Measurements from ENCODE around the gene SMIM7. TPM values are rescaled to one million over a fixed set of nuclear protein-coding genes. Genes with fewer than 3 reads are reported as not detected.

Gene SMIM7
- total and polyA plus RNA-seq, 8 donors: 35.9 to 224 (median 89.6) TPM

DNA sequence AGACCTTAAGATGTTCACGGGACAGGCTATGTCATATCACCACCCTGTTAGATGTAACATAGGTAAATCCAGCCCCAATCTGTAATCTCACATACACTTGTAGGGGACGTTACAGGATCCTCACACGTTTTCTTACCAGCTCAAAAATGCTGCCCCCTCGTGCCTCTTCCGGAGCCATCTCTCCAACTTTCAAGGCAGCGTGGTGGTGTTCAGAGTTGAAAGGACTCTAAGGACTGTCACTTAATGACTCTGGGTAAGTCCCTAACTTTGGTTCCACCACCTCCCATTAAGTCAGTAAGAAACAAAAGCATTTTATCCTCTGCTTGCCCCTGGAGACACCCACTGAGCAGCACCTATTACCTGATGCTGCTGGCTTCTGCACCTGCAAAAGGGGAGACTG is 36.4 kb downstream of the SMIM7 start:
- Histone ChIP-seq H3K4me3 (no peak overlapping the region), H3K36me3 (peaks cover 0 to 19% (median 14%) of the 10 kb centered on the region in 4 donors), H3K27ac (no peak overlapping the region), H3K4me1 (peaks cover 44 to 76% (median 57%) of the 10 kb centered on the region in 4 donors), H3K27me3 (no peaks in the 10 kb centered on the region), H3K9me3 (no peaks in the 10 kb centered on the region)
- WGBS, 5 donors: 75 to 83% (median 80%) methylated on average over 6 of the region's 6 CpGs
- no peak for DNase-seq
- TF ChIP-seq EP300 (IDR thresholded peaks at IDR 0.05) (no peak), POLR2AphosphoS5 (IDR thresholded peaks at IDR 0.05) (no peak), POLR2A (IDR thresholded peaks at IDR 0.05) (no peak)
- TF ChIP-seq, protein P1, sequence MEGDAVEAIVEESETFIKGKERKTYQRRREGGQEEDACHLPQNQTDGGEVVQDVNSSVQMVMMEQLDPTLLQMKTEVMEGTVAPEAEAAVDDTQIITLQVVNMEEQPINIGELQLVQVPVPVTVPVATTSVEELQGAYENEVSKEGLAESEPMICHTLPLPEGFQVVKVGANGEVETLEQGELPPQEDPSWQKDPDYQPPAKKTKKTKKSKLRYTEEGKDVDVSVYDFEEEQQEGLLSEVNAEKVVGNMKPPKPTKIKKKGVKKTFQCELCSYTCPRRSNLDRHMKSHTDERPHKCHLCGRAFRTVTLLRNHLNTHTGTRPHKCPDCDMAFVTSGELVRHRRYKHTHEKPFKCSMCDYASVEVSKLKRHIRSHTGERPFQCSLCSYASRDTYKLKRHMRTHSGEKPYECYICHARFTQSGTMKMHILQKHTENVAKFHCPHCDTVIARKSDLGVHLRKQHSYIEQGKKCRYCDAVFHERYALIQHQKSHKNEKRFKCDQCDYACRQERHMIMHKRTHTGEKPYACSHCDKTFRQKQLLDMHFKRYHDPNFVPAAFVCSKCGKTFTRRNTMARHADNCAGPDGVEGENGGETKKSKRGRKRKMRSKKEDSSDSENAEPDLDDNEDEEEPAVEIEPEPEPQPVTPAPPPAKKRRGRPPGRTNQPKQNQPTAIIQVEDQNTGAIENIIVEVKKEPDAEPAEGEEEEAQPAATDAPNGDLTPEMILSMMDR (IDR thresholded peaks at IDR 0.05): no peak
- intact Hi-C loops (cut with DNase I; ENCODE audit: low total_unique reads): no loop called here

DNA sequence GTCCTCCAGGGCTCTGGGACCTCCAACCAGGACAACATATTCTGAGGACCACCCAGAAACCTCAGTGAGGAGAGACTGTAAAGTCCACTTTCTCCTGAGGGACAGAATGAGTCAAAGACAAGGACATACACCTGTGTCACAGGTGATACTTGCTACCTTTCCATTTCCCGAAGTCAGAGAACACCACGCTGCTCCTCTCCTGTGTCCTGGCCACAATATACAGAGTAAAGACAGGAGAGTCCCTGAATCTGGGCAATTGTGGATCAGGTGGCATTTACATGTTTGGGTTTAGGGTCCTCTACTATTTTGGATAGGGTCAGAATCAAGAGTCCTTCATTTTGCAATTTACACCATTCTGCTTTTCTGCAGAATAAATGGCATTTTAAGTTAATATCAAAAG is 36.9 kb downstream of the SMIM7 start:
- H3K4me3 ChIP-seq: no peak overlapping the region
- DNase-seq: no peak
- no peak overlapping the region for H3K27ac ChIP-seq
- TF ChIP-seq POLR2AphosphoS5 (IDR thresholded peaks at IDR 0.05) (no peak), EP300 (IDR thresholded peaks at IDR 0.05) (no peak), POLR2A (IDR thresholded peaks at IDR 0.05) (no peak)
- TF ChIP-seq, protein P1 (IDR thresholded peaks at IDR 0.05): no peak
- no peaks in the 10 kb centered on the region for H3K9me3 ChIP-seq
- intact Hi-C loops (cut with DNase I; ENCODE audit: low total_unique reads): no loop called here
- peaks cover 0 to 19% (median 14%) of the 10 kb centered on the region in 4 donors for H3K36me3 ChIP-seq
- no peaks in the 10 kb centered on the region for H3K27me3 ChIP-seq
- 87 to 97% (median 90%) methylated on average over 2 of the region's 2 CpGs for WGBS, 5 donors
- H3K4me1 ChIP-seq: peaks cover 44 to 78% (median 59%) of the 10 kb centered on the region in 4 donors

DNA sequence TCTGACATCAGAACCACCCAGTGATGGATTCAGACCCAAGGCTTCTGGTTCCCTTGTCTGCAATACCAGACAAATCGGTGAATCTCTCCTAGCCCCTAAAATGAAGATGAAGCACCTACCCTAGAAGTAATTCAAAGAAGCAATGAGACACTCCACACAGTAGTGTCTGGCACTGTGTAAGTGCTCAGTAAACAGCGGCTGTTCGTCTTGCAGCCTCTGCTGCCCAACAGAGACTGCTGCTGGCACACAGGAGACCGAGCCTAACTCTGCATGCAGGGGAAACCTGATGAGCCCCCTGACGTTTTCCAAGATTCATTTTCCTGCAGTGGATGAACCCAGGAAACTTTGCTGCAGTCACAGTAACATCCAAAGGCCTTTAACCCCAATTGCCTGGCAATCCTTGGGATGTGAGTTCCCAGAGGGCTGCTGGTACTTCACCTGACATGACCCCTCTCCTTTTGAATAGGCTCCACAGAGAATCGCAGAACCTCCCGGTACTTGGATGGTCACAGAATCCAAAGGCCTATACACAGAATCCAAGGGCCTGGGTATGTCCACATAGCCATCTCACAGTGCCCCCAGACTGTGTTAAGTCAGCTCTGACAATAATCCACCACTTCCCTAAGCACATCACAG is 38.7 kb downstream of the SMIM7 start:
- H3K27ac ChIP-seq: no peak overlapping the region
- no peak overlapping the region for H3K4me3 ChIP-seq
- no peaks in the 10 kb centered on the region for H3K9me3 ChIP-seq
- H3K36me3 ChIP-seq: peaks cover 0 to 19% (median 14%) of the 10 kb centered on the region in 4 donors
- H3K4me1 ChIP-seq: peaks cover 30 to 81% (median 56%) of the 10 kb centered on the region in 4 donors
- TF ChIP-seq EP300 (IDR thresholded peaks at IDR 0.05) (no peak), POLR2AphosphoS5 (IDR thresholded peaks at IDR 0.05) (no peak), POLR2A (IDR thresholded peaks at IDR 0.05) (no peak)
- TF ChIP-seq, protein P1 (IDR thresholded peaks at IDR 0.05): no peak
- intact Hi-C loops (cut with DNase I; ENCODE audit: low total_unique reads): no loop called here
- 76 to 81% (median 77%) methylated on average over 7 of the region's 7 CpGs for WGBS, 5 donors
- DNase-seq: no peak
- H3K27me3 ChIP-seq: no peaks in the 10 kb centered on the region

DNA sequence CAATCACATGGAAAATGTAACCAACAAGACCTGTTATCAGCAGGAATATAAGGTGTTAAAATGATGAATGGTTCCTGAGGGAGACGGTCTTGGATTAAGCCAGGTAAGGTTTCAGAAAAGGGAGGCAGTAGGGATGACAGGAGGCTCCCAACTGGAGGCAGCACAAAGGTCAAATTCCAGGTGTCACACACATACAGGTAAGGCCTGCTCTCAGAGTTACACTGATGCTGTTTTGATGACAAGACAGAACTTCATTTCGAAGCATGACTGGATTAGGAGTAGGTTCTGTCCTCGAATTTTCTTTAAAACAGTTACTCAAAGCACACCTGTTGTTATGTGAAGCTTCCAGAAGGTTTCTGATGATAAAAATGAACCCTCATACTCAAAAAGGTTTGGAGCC is 39.4 kb downstream of the SMIM7 start:
- DNase-seq: no peak
- WGBS, 5 donors: 59 to 73% (median 60%) methylated on average over 3 of the region's 3 CpGs

More for the DNA sequence above, 39.4 kb downstream of the SMIM7 start:
- TF ChIP-seq POLR2AphosphoS5 (IDR thresholded peaks at IDR 0.05): no peak
- TF ChIP-seq, protein P1 (IDR thresholded peaks at IDR 0.05): no peak
- TF ChIP-seq POLR2A (IDR thresholded peaks at IDR 0.05): no peak
- TF ChIP-seq EP300 (IDR thresholded peaks at IDR 0.05): no peak
- peaks cover 23 to 81% (median 53%) of the 10 kb centered on the region in 4 donors for H3K4me1 ChIP-seq
- intact Hi-C loops (cut with DNase I; ENCODE audit: low total_unique reads): no loop called here
- H3K9me3 ChIP-seq: no peaks in the 10 kb centered on the region
- no peaks in the 10 kb centered on the region for H3K27me3 ChIP-seq
- H3K27ac ChIP-seq: no peak overlapping the region
- H3K36me3 ChIP-seq: peaks cover 0 to 19% (median 14%) of the 10 kb centered on the region in 4 donors
- no peak overlapping the region for H3K4me3 ChIP-seq

All from stomach (tissue), 9 donors.